Trophoblast cell (in vitro differentiated cells and primary cell): Measurements from ENCODE around the gene TMIE.

Experiments
- DNase-seq, 2 donors: peaks; one replicate each; pipeline ENCODE4 v3.0.0-alpha.2; 2016
- H2AFZ ChIP-seq: 2 replicates; pipeline ENCODE4 v1.6.1; 2013; ENCODE audit warnings: low read length, moderate library complexity, mild to moderate bottlenecking; ENCODE audit not compliant: insufficient read depth, poor library complexity
- H2AK5ac ChIP-seq: 2 replicates; pipeline ENCODE4 v1.6.1; 2013; ENCODE audit warnings: mild to moderate bottlenecking, low read length
- H2BK120ac ChIP-seq: 2 replicates; pipeline ENCODE4 v1.6.1; 2013; ENCODE audit warnings: low read length, mild to moderate bottlenecking, moderate library complexity; ENCODE audit not compliant: insufficient read depth, poor library complexity
- H2BK12ac ChIP-seq: 2 replicates; pipeline ENCODE4 v1.6.1; 2013; ENCODE audit warnings: mild to moderate bottlenecking, low read length, moderate library complexity
- H2BK5ac ChIP-seq: 2 replicates; pipeline ENCODE4 v1.6.1; 2013; ENCODE audit warnings: low read length, low read depth, moderate library complexity, mild to moderate bottlenecking; ENCODE audit not compliant: poor library complexity
- H3K14ac ChIP-seq: 2 replicates; pipeline ENCODE4 v1.6.1; 2013; ENCODE audit warnings: mild to moderate bottlenecking, low read length
- H3K18ac ChIP-seq: 2 replicates; pipeline ENCODE4 v1.6.1; 2013; ENCODE audit warnings: mild to moderate bottlenecking, low read length
- H3K23ac ChIP-seq: 2 replicates; pipeline ENCODE4 v1.6.1; 2013; ENCODE audit warnings: low read length
- H3K27ac ChIP-seq: 2 replicates; pipeline ENCODE4 v1.5.1; 2013; ENCODE audit warnings: low read depth, mild to moderate bottlenecking, inconsistent platforms, low read length, moderate library complexity
- H3K27me3 ChIP-seq: 2 replicates; pipeline ENCODE4 v1.6.1; 2013; ENCODE audit warnings: inconsistent platforms, mild to moderate bottlenecking, low read length, moderate library complexity; ENCODE audit not compliant: insufficient read depth
- H3K36me3 ChIP-seq, 2 experiments: 1 replicate in 1 of 2; 2 replicates in 1 of 2; pipeline ENCODE4 v1.6.1; 2013; ENCODE audit warnings: low read length in 2 of 2, mild to moderate bottlenecking in 2 of 2, moderate library complexity in 1 of 2; ENCODE audit not compliant: insufficient read depth in 2 of 2, control insufficient read depth in 1 of 2
- H3K4ac ChIP-seq: 2 replicates; pipeline ENCODE4 v1.6.1; 2013; ENCODE audit warnings: low read depth, mild to moderate bottlenecking, low read length, moderate library complexity
- H3K4me1 ChIP-seq, 2 experiments: 1 replicate in 1 of 2; 2 replicates in 1 of 2; pipeline ENCODE4 v1.6.1; 2013; ENCODE audit warnings: low read length in 2 of 2, mild to moderate bottlenecking in 2 of 2, moderate library complexity in 1 of 2; ENCODE audit not compliant: insufficient read depth in 2 of 2, control insufficient read depth in 1 of 2
- H3K4me2 ChIP-seq: 2 replicates; pipeline ENCODE4 v1.6.1; 2013; ENCODE audit warnings: inconsistent platforms, mild to moderate bottlenecking, low read length, moderate library complexity
- H3K4me3 ChIP-seq: 2 replicates; pipeline ENCODE4 v1.5.1; 2013; ENCODE audit warnings: mild to moderate bottlenecking, low read depth, low read length, inconsistent platforms
- H3K79me1 ChIP-seq: one replicate; pipeline ENCODE4 v1.6.1; 2013; ENCODE audit warnings: low read length
- H3K79me2 ChIP-seq: 2 replicates; pipeline ENCODE4 v1.6.1; 2013; ENCODE audit warnings: low read length, mild to moderate bottlenecking; ENCODE audit not compliant: control insufficient read depth, insufficient read depth, poor library complexity
- H3K9ac ChIP-seq: 2 replicates; pipeline ENCODE4 v1.6.1; 2013; ENCODE audit warnings: mild to moderate bottlenecking, low read length
- H3K9me3 ChIP-seq: 2 replicates; pipeline ENCODE4 v1.6.1; 2013; ENCODE audit warnings: low read depth, mild to moderate bottlenecking, control low read depth, inconsistent platforms, low read length; ENCODE audit not compliant: insufficient read depth
- H4K12ac ChIP-seq: 2 replicates; pipeline ENCODE4 v1.6.1; 2013; ENCODE audit warnings: low read depth, mild to moderate bottlenecking, low read length, moderate library complexity
- H4K8ac ChIP-seq: 2 replicates; pipeline ENCODE4 v1.6.1; 2013; ENCODE audit warnings: low read depth, mild to moderate bottlenecking, low read length, moderate library complexity
- H4K91ac ChIP-seq: one replicate; pipeline ENCODE4 v1.6.1; 2013; ENCODE audit warnings: low read depth, mild to moderate bottlenecking, low read length, moderate library complexity
- WGBS: extraction: QIAGEN DNeasy Blood & Tissue Kit; methylation state at CpG from one replicate; pipeline ENCODE4 v1.1.7; 2013; ENCODE audit warnings: missing lambda C conversion rate; ENCODE audit not compliant: insufficient read length, insufficient coverage; ENCODE audit errors: extremely low coverage; 5-methylcytosine and 5-hydroxymethylcytosine counted together

TMIE gene

GRCh38 chr3:46716461-46717441 is 15.6 kb downstream of the TMIE start:
- no peak overlapping the region for H3K23ac ChIP-seq
- no peak overlapping the region for H2AFZ ChIP-seq
- no peaks in the 10 kb centered on the region for H3K79me1 ChIP-seq
- H3K27me3 ChIP-seq = no peaks in the 10 kb centered on the region
- H4K91ac ChIP-seq = no peak overlapping the region
- H3K4me1 ChIP-seq = peaks cover under 1 to 1% of the 10 kb centered on the region in 2 experiments
- H3K9ac ChIP-seq = no peak overlapping the region
- no peak overlapping the region for H4K8ac ChIP-seq
- no peak overlapping the region for H2BK5ac ChIP-seq
- H3K4me3 ChIP-seq = no peak overlapping the region
- no peak overlapping the region for H3K4me2 ChIP-seq
- H2BK12ac ChIP-seq = no peak overlapping the region
- no peak overlapping the region for H3K14ac ChIP-seq
- WGBS = no CpG with 5 or more reads among the region's 19 CpGs
- no peak overlapping the region for H2AK5ac ChIP-seq
- H3K36me3 ChIP-seq = no peaks in the 10 kb centered on the region
- H3K4ac ChIP-seq = no peak overlapping the region
- no peak overlapping the region for H2BK120ac ChIP-seq
- H3K27ac ChIP-seq = no peak overlapping the region
- peaks cover 4% of the 10 kb centered on the region for H3K9me3 ChIP-seq
- H3K79me2 ChIP-seq = no peaks in the 10 kb centered on the region
- no peak overlapping the region for H3K18ac ChIP-seq
- H4K12ac ChIP-seq = no peak overlapping the region
- no peak for DNase-seq

GRCh38 chr3:46717447-46718231 is 16.4 kb downstream of the TMIE start, which contains the start of gene PRSS50:
PRSS50 (minus strand) TSS chr3:46717869; CDS start chr3:46717824, 45 bp downstream.
- WGBS = no CpG with 5 or more reads among the region's 61 CpGs
- H4K8ac ChIP-seq = no peak within 1 kb of the TSS
- H3K79me2 ChIP-seq = no peaks in the 10 kb centered on the region
- no peaks in the 10 kb centered on the region for H3K27me3 ChIP-seq
- no peak within 1 kb of the TSS for H3K4ac ChIP-seq
- H2BK120ac ChIP-seq = no peak within 1 kb of the TSS
- H2BK5ac ChIP-seq = no peak within 1 kb of the TSS
- H3K9ac ChIP-seq = no peak within 1 kb of the TSS
- no peak within 1 kb of the TSS for H3K27ac ChIP-seq
- H2BK12ac ChIP-seq = no peak within 1 kb of the TSS
- no peak within 1 kb of the TSS for H3K4me3 ChIP-seq
- DNase-seq = peak in 1 of 2 donors; percentile 15
- no peak within 1 kb of the TSS for H2AFZ ChIP-seq
- no peak within 1 kb of the TSS for H4K91ac ChIP-seq
- H3K14ac ChIP-seq = no peak within 1 kb of the TSS
- peaks cover 4% of the 10 kb centered on the region for H3K9me3 ChIP-seq
- no peak within 1 kb of the TSS for H3K23ac ChIP-seq
- no peaks in the 10 kb centered on the region for H3K4me1 ChIP-seq
- no peak within 1 kb of the TSS for H4K12ac ChIP-seq
- no peak within 1 kb of the TSS for H3K4me2 ChIP-seq
- H3K36me3 ChIP-seq = no peaks in the 10 kb centered on the region
- no peak within 1 kb of the TSS for H3K18ac ChIP-seq
- H2AK5ac ChIP-seq = no peak within 1 kb of the TSS
- H3K79me1 ChIP-seq = no peaks in the 10 kb centered on the region

GRCh38 chr3:46719044-46719565 is 17.9 kb downstream of the TMIE start:
- Histone ChIP-seq H3K4me1 (no peaks in the 10 kb centered on the region), H2AFZ (no peak overlapping the region), H3K9ac (no peak overlapping the region), H3K27ac (no peak overlapping the region), H3K14ac (no peak overlapping the region), H3K79me1 (no peaks in the 10 kb centered on the region), H3K18ac (no peak overlapping the region), H3K23ac (no peak overlapping the region), H2BK5ac (no peak overlapping the region), H3K27me3 (no peaks in the 10 kb centered on the region), H2AK5ac (no peak overlapping the region), H4K8ac (no peak overlapping the region), H3K4ac (no peak overlapping the region), H3K4me3 (no peak overlapping the region), H3K4me2 (no peak overlapping the region), H4K12ac (no peak overlapping the region), H3K36me3 (no peaks in the 10 kb centered on the region), H2BK12ac (no peak overlapping the region), H2BK120ac (no peak overlapping the region), H3K79me2 (no peaks in the 10 kb centered on the region), H3K9me3 (peaks cover 1% of the 10 kb centered on the region), H4K91ac (no peak overlapping the region)
- no peak for DNase-seq
- no CpG with 5 or more reads among the region's 2 CpGs for WGBS

- Histone ChIP-seq H3K79me1 (no peaks in the 10 kb centered on the region), H3K23ac (no peak overlapping the region), H3K4me2 (no peak overlapping the region), H3K14ac (no peak overlapping the region), H2BK120ac (no peak overlapping the region), H3K9me3 (no peaks in the 10 kb centered on the region), H3K4ac (no peak overlapping the region), H4K12ac (no peak overlapping the region), H3K36me3 (no peaks in the 10 kb centered on the region), H4K91ac (no peak overlapping the region), H2AFZ (no peak overlapping the region), H3K4me1 (no peaks in the 10 kb centered on the region), H4K8ac (no peak overlapping the region), H2BK5ac (no peak overlapping the region), H2AK5ac (no peak overlapping the region), H3K4me3 (no peak overlapping the region), H3K79me2 (no peaks in the 10 kb centered on the region), H2BK12ac (no peak overlapping the region), H3K18ac (no peak overlapping the region), H3K9ac (no peak overlapping the region), H3K27me3 (no peaks in the 10 kb centered on the region), H3K27ac (no peak overlapping the region)
- no CpG with 5 or more reads among the region's 4 CpGs for WGBS
- DNase-seq = no peak
Observed at GRCh38 chr3:46719735-46720271, 18.6 kb downstream of the TMIE start.
